Measurements from ENCODE around the gene PTPRG.

The PTPRG gene

DNA sequence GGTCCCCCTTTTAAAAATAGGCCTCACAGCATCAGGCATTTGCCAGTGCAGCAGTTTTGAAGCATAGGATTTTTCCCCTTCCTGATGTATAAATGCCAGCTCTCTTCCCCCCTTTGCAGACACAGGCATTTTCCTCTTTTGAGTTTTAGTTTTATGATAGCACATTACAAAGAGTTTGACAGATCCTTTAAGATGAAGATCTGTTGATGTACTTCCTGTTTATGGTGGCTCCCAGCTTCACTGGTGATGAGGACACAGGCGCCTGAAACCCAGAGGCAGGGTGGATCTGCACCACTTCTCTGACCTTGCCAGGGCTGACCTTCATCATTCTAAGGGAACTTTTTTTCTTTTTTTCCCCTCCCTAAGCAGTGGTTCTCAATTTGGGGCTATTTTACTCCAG lies 243.4 kb downstream of the PTPRG start:
- no peak overlapping the region for H3K4me3 ChIP-seq (ENCODE audit: control insufficient read depth, low read depth, low read length)
- no peak for DNase-seq (ENCODE audit: low read depth)
- TF ChIP-seq, protein P1, sequence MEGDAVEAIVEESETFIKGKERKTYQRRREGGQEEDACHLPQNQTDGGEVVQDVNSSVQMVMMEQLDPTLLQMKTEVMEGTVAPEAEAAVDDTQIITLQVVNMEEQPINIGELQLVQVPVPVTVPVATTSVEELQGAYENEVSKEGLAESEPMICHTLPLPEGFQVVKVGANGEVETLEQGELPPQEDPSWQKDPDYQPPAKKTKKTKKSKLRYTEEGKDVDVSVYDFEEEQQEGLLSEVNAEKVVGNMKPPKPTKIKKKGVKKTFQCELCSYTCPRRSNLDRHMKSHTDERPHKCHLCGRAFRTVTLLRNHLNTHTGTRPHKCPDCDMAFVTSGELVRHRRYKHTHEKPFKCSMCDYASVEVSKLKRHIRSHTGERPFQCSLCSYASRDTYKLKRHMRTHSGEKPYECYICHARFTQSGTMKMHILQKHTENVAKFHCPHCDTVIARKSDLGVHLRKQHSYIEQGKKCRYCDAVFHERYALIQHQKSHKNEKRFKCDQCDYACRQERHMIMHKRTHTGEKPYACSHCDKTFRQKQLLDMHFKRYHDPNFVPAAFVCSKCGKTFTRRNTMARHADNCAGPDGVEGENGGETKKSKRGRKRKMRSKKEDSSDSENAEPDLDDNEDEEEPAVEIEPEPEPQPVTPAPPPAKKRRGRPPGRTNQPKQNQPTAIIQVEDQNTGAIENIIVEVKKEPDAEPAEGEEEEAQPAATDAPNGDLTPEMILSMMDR (conservative IDR thresholded peaks at IDR 0.05; ENCODE audit: control insufficient read depth, insufficient read depth, low read depth, low read length) = no peak

GRCh38 chr3:61805510-61806080 lies 244.2 kb downstream of the PTPRG start:
- H3K4me3 ChIP-seq (ENCODE audit: control insufficient read depth, low read depth, low read length) = no peak overlapping the region
- TF ChIP-seq, protein P1 (conservative IDR thresholded peaks at IDR 0.05; ENCODE audit: control insufficient read depth, insufficient read depth, low read depth, low read length) = no peak
- peak; percentile 83 for DNase-seq (ENCODE audit: low read depth)

DNA sequence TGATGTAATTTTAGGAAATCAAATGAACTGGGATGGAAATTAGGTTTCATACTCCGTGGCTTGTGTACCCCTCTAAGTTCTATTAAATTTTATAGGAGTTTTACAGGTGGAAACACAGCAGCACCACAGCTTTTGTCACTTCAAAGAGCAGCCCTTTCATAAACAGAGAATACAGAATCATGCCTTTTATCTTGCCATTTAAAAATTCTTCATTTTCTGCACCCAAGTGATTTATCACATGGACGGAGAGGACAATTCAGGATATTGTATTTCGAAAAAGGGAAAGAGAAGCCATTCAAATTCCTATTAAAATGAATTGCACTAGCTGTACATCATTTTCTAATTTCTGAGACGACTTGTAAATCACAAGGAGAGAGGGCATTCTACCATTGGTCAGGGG lies 245.4 kb downstream of the PTPRG start:
- H3K4me3 ChIP-seq (ENCODE audit: control insufficient read depth, low read depth, low read length) = no peak overlapping the region
- TF ChIP-seq, protein P1 (conservative IDR thresholded peaks at IDR 0.05; ENCODE audit: control insufficient read depth, insufficient read depth, low read depth, low read length) = no peak
- DNase-seq (ENCODE audit: low read depth) = no peak

DNA sequence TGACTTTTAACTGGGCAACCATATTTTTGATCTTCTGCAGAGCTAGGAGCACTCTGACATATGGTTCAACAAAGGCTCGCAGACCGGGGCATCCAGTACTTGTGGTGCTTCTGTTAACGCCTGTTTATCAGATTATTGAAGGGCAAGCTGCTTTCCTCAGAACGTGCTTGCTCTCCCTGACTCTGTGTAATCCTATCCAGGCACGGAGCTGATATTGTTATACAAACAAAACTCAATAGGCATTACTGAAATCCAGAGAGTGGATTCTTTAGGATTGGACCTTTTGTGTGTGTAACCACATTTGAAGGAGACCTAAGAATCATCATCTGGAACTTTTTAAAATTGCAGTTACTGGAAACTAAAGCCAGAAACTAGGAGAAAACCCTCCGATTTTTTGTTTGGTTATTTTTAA lies 246.5 kb downstream of the PTPRG start:
- H3K4me3 ChIP-seq (ENCODE audit: control insufficient read depth, low read depth, low read length) = no peak overlapping the region
- TF ChIP-seq, protein P1 (conservative IDR thresholded peaks at IDR 0.05; ENCODE audit: control insufficient read depth, insufficient read depth, low read depth, low read length) = no peak
- DNase-seq (ENCODE audit: low read depth) = peak; percentile 50

- TF ChIP-seq, protein P1 (conservative IDR thresholded peaks at IDR 0.05; ENCODE audit: control insufficient read depth, insufficient read depth, low read depth, low read length) = no peak
- H3K4me3 ChIP-seq (ENCODE audit: control insufficient read depth, low read depth, low read length) = no peak overlapping the region
- peak; percentile 76 for DNase-seq (ENCODE audit: low read depth)
These were observed 247.2 kb downstream of the PTPRG start for GRCh38 chr3:61808526-61808925.

- TF ChIP-seq, protein P1 (conservative IDR thresholded peaks at IDR 0.05; ENCODE audit: control insufficient read depth, insufficient read depth, low read depth, low read length) = no peak
- no peak for DNase-seq (ENCODE audit: low read depth)
- no peak overlapping the region for H3K4me3 ChIP-seq (ENCODE audit: control insufficient read depth, low read depth, low read length)
These were observed 247.6 kb downstream of the PTPRG start for GRCh38 chr3:61808999-61809398.

DNA sequence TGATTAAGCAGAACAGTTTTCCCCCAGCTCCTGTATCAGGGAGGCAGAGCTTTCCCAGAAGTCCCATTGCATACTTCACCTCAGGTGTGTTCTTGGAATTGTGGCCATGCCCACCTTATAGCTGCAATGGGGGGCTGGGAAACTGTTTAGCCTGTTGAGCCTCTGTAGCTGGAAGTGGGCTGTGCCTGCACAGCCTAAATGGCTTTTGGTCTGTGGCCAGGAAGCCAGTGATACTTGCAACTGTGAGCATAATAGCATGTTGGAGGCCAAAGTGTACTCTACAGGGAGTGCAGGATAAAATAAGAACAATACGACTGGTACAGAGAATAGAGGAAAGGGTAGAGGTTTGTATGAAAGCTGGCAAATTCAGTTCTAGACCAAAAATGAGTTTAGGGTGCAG lies 248.5 kb downstream of the PTPRG start:
- TF ChIP-seq, protein P1 (conservative IDR thresholded peaks at IDR 0.05; ENCODE audit: control insufficient read depth, insufficient read depth, low read depth, low read length) = no peak
- H3K4me3 ChIP-seq (ENCODE audit: control insufficient read depth, low read depth, low read length) = no peak overlapping the region
- no peak for DNase-seq (ENCODE audit: low read depth)
